ENCODE results near the gene KBTBD12.

KBTBD12 gene

GRCh38 chr3:128009952-128010846 lies 95.2 kb downstream of the KBTBD12 start:
- FAIRE-seq, result no peak

DNA sequence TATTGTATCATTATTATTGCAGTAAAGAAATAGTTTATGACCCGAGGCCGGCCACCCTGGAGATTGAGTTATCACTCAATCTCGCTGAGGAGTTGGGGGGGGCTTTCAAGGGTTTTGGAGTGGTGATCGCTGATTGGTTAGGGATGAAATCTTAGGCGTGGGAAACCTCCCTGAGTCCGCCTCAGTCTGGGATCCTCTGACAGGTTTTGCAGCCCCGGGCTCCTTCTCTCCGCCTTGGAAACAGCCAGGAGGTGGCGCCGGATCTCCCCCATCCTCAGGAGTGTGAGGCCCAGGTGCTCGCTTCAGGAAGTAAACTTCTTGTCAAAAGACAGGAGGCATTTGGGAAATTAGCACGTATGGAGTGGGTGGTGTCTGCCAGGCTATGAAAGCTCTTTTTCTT lies 96.1 kb downstream of the KBTBD12 start:
- no peak for DNase-seq (ENCODE audit: insufficient read length, low spot score)
- FAIRE-seq, result no peak

More at GRCh38 chr3:128009952-128010846, 95.2 kb downstream of the KBTBD12 start:
- DNase-seq (ENCODE audit: insufficient read length, low spot score), result no peak

DNA sequence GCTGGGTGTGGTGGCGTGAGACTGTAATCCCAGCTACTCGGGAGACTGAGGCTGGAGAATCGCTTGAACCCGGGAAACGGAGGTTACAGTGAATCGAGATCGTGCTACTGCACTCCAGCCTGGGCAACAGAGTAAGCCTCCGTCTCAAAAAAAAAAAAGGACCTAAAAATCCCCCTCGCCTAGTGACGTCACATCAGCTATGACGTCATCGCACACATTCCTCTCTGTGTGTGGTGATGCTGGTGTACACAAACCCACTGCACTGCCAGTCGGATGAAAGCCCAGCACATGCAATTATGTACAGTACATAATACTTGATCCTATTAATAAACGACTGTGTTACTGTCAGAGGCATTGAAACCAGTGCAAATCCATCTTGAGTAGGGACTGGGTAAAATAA lies 97.0 kb downstream of the KBTBD12 start:
- no peak for FAIRE-seq
- DNase-seq (ENCODE audit: insufficient read length, low spot score), result no peak

GRCh38 chr3:128014548-128014947 lies 99.5 kb downstream of the KBTBD12 start:
- FAIRE-seq (no peak), DNase-seq (ENCODE audit: insufficient read length, low spot score) (no peak)

- FAIRE-seq (no peak), DNase-seq (ENCODE audit: insufficient read length, low spot score) (no peak)
These were observed 101.5 kb downstream of the KBTBD12 start for GRCh38 chr3:128016502-128016901.

- FAIRE-seq (no peak), DNase-seq (ENCODE audit: insufficient read length, low spot score) (no peak)
These were observed 106.8 kb downstream of the KBTBD12 start for GRCh38 chr3:128021768-128022372.

- FAIRE-seq, result no peak
These were observed 118.1 kb downstream of the KBTBD12 start for GRCh38 chr3:128033102-128033501.

DNA sequence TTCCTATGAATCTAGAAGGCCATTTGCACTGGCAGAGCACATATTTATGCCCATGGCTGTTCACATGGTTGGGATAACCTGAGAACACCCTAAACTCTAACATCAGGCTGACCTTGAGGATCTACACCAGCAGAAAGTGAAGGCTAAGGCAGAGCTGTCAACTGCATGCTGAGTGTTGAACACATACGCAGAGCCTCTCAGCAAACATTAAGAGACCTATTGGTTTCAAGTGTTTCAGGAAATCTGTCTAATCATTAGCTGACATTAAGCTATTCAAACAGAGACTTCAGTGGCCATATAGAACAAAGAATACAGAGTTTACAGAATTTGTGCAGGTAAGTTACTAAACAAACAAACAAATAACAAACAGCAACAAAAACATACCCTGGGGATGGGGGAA lies 121.1 kb downstream of the KBTBD12 start:
- no peak for FAIRE-seq
- no peak for DNase-seq (ENCODE audit: insufficient read length, low spot score)

More at GRCh38 chr3:128033102-128033501, 118.1 kb downstream of the KBTBD12 start:
- DNase-seq (ENCODE audit: insufficient read length, low spot score), result no peak

Data from GM19239 (cell line).